Keratinocyte (primary cell): ENCODE measurements around the gene ZNF526. TPM values are rescaled to one million over a fixed set of nuclear protein-coding genes. Genes with fewer than 3 reads are reported as not detected.

Experiments
- DNase-seq: peaks from one replicate; pipeline ENCODE4 v3.0.0-alpha.2; 2011; ENCODE audit warnings: low read depth, missing footprints, low spot score
- FAIRE-seq: peaks from 2 replicates; lab custom pipeline; 2011; peaks lifted over from hg19 to GRCh38; lab: Jason Lieb, UNC
- H2AFZ ChIP-seq: 2 replicates; pipeline ENCODE4 v1.6.0; 2012; ENCODE audit warnings: low read length, control low read depth, inconsistent platforms; ENCODE audit not compliant: control insufficient read depth
- H3K27ac ChIP-seq: 2 replicates; pipeline ENCODE4 v1.5.1; 2011; ENCODE audit warnings: low read length; ENCODE audit not compliant: control insufficient read depth, insufficient read depth
- H3K27me3 ChIP-seq: 3 replicates; pipeline ENCODE4 v1.6.0; 2011; ENCODE audit warnings: low read length; ENCODE audit not compliant: control insufficient read depth, insufficient read depth; ENCODE audit errors: extremely low read depth
- H3K36me3 ChIP-seq, 2 experiments: 2 replicates in 1 of 2; 3 replicates in 1 of 2; pipeline ENCODE4 v1.5.1; 2011; ENCODE audit warnings: low read length in 2 of 2, mild to moderate bottlenecking in 1 of 2; ENCODE audit not compliant: control insufficient read depth in 2 of 2, insufficient read depth in 2 of 2; ENCODE audit errors: extremely low read depth in 1 of 2
- H3K4me1 ChIP-seq: 3 replicates; pipeline ENCODE4 v1.5.1; 2011; ENCODE audit warnings: low read length; ENCODE audit not compliant: control insufficient read depth, insufficient read depth; ENCODE audit errors: extremely low read depth
- H3K4me2 ChIP-seq: 3 replicates; pipeline ENCODE4 v1.6.0; 2011; ENCODE audit warnings: low read depth, low read length; ENCODE audit not compliant: control insufficient read depth, insufficient read depth; ENCODE audit errors: extremely low read depth
- H3K4me3 ChIP-seq, 3 experiments: fragments of 200-600 bp in 1 of 3; sonication (generic) in 1 of 3; 2 replicates in 2 of 3; 3 replicates in 1 of 3; pipeline ENCODE4 v1.5.1; 2011 to 2016; ENCODE audit warnings: low read length in 3 of 3, mild to moderate bottlenecking in 3 of 3, control low read depth in 2 of 3, inconsistent platforms in 1 of 3, low read depth in 1 of 3, mixed read lengths in 1 of 3, mixed run types in 1 of 3, moderate library complexity in 1 of 3; ENCODE audit not compliant: control insufficient read depth in 2 of 3, insufficient read depth in 2 of 3; ENCODE audit errors: extremely low read depth in 1 of 3
- H3K79me2 ChIP-seq: 2 replicates; pipeline ENCODE4 v1.6.0; 2012; ENCODE audit warnings: low read length; ENCODE audit not compliant: control insufficient read depth, insufficient read depth
- H3K9ac ChIP-seq: 3 replicates; pipeline ENCODE4 v1.6.0; 2011; ENCODE audit warnings: low read length; ENCODE audit not compliant: control insufficient read depth, insufficient read depth; ENCODE audit errors: extremely low read depth
- H3K9me1 ChIP-seq: 3 replicates; pipeline ENCODE4 v1.6.0; 2011; ENCODE audit warnings: low read length; ENCODE audit not compliant: control insufficient read depth, insufficient read depth; ENCODE audit errors: extremely low read depth
- H3K9me3 ChIP-seq: 2 replicates; pipeline ENCODE4 v1.5.1; 2012; ENCODE audit warnings: low read depth, low read length; ENCODE audit not compliant: control insufficient read depth
- H4K20me1 ChIP-seq: 3 replicates; pipeline ENCODE4 v1.6.0; 2011; ENCODE audit warnings: low read length; ENCODE audit not compliant: control insufficient read depth, insufficient read depth; ENCODE audit errors: extremely low read depth
- EZH2 ChIP-seq: IDR thresholded peaks from one replicate; pipeline ENCODE4 v1.6.1; 2012; ENCODE audit warnings: inconsistent platforms, mild to moderate bottlenecking, low read length, moderate library complexity
- dilution Hi-C: fragments of 300-500 bp; cut with MboI; formaldehyde crosslinking; loops from one replicate; pipeline ENCODE4 v1.7.0; 2020; ENCODE audit warnings: low sequenced_read_pairs; ENCODE audit not compliant: extremely low pct_ligation_motif_present
- polyA plus RNA-seq, 5 experiments: library from polyadenylated mRNA; depleted of rRNA in 3 of 5; stranded (reverse) in 3 of 5; stranded (forward) in 1 of 5; unstranded in 1 of 5; fragments of >200 nt; gene quantifications; 1 replicate in 1 of 5; 2 replicates in 3 of 5; 3 replicates in 1 of 5; pipeline versions ENCODE4 v1.2.1 to v1.2.3, GENCODE V29; 2011 to 2012; ENCODE audit warnings: missing spikeins in 2 of 5, low read depth in 1 of 5, low replicate concordance in 1 of 5
- TF ChIP-seq, protein P1 (sequence below), 3 experiments: IDR thresholded peaks in 1 of 3; conservative IDR thresholded peaks in 1 of 3; optimal IDR thresholded peaks in 1 of 3; 2 replicates in 2 of 3; 3 replicates in 1 of 3; pipeline versions ENCODE3 to v1.5.1; 2011; ENCODE audit warnings: low read length in 3 of 3, mild to moderate bottlenecking in 3 of 3, moderate library complexity in 2 of 3, control low read depth in 1 of 3, inconsistent platforms in 1 of 3; ENCODE audit not compliant: insufficient read depth in 2 of 3; ENCODE audit errors: extremely low read depth in 1 of 3

Gene ZNF526
- polyA plus RNA-seq, 1 donor (not counting 4 experiments of a cell fraction or from before 2014, with no cell fraction given): 5.4 TPM

DNA sequence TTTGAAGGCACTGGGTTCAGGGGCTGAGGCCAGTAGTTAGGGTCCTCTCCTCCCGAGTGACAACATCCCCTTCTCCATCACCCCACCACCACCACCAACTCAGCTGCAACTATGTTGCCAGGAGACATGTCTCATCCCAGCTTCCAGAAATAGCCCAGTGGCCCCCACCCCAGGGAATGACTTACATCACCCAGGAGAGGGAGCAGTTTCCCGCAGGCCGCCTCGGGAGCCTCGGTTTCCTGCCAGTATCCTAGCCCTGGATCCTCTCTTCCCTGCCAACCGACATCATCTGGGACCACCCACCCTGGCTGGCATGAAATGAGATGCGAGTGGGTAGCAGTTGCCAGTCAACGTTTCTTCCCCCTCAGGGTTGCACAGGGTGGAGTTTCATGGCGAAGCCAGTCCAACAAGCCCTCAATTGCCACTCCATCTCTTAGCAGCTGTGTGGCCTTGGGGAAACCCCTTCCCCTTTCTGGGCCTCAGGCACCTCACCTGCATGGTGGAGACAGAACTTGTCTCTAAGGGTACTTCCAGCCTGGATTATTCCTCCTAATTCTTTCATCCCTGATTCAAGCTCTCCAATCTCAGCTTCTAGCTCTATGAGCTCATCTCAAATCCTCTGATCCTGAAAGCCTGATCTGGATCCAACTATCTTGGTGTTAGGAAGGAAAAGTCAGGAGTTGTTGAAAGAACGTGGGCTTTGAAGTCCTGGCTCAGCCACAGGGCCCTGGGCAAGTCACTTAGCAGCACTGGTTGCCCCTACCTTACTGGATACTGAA lies 26.2 kb downstream of the ZNF526 start:
- H4K20me1 ChIP-seq: peaks cover 22% of the 10 kb centered on the region
- peak; percentile 34 for FAIRE-seq

DNA sequence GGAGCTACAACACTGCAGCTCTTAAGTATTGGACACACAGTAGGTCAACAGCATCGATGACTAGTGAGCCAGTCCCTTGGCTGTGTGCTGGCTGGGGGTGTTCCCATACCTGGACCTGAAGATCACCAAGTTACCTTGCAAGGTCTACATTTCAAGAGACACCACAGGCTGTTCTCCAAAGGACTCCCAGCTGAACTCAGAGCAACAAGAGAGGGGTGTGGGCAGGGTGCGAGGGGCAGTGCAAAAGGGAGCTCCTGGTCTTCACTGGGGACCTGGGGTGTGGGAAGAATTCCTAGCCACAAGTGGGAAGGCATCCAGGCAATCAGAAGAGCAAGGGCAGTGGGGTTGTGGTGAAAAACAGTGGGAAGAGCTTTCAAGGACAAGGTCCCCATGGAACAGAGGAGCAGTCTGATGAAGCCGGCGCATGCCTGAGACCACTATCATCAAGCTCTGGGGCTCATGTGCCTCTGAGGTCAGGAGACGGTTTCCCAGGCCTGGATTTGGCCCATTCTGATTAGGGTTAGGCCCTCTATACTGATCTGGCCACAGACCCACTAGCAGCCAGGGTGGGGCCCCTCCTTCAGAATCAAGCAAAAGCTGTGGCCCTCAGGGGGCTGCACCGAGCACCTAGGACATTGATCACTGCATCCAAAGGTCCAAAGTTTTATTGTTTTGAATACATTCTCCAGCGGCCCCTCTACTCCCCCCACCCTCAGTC lies 27.0 kb downstream of the ZNF526 start:
- dilution Hi-C loops: no loop called here
- H3K4me1 ChIP-seq: peaks cover 33% of the 10 kb centered on the region
- H3K9me1 ChIP-seq: no peaks in the 10 kb centered on the region
- no peak overlapping the region for H3K9ac ChIP-seq
- peak overlapping the region; percentile 30 for H3K27ac ChIP-seq
- H2AFZ ChIP-seq: no peak overlapping the region
- TF ChIP-seq, protein P1, sequence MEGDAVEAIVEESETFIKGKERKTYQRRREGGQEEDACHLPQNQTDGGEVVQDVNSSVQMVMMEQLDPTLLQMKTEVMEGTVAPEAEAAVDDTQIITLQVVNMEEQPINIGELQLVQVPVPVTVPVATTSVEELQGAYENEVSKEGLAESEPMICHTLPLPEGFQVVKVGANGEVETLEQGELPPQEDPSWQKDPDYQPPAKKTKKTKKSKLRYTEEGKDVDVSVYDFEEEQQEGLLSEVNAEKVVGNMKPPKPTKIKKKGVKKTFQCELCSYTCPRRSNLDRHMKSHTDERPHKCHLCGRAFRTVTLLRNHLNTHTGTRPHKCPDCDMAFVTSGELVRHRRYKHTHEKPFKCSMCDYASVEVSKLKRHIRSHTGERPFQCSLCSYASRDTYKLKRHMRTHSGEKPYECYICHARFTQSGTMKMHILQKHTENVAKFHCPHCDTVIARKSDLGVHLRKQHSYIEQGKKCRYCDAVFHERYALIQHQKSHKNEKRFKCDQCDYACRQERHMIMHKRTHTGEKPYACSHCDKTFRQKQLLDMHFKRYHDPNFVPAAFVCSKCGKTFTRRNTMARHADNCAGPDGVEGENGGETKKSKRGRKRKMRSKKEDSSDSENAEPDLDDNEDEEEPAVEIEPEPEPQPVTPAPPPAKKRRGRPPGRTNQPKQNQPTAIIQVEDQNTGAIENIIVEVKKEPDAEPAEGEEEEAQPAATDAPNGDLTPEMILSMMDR (optimal IDR thresholded peaks at IDR 0.05 in 1 of 3, IDR thresholded peaks at IDR 0.05 in 1 of 3, conservative IDR thresholded peaks at IDR 0.05 in 1 of 3; ENCODE audit: extremely low read depth in 1 of 3, insufficient read depth in 2 of 3, low read length in 3 of 3): no peak
- TF ChIP-seq EZH2: no peak
- DNase-seq (no peak), FAIRE-seq (peak; percentile 36)
- peaks cover 29% of the 10 kb centered on the region for H4K20me1 ChIP-seq
- H3K27me3 ChIP-seq: no peaks in the 10 kb centered on the region
- no peaks in the 10 kb centered on the region for H3K9me3 ChIP-seq
- H3K4me2 ChIP-seq: no peak overlapping the region
- H3K79me2 ChIP-seq: peaks cover 36% of the 10 kb centered on the region
- H3K4me3 ChIP-seq: no peak overlapping the region
- H3K36me3 ChIP-seq: peaks cover 17 to 28% of the 10 kb centered on the region in 2 experiments

More for the DNA sequence above, 26.2 kb downstream of the ZNF526 start:
- Histone ChIP-seq H2AFZ (no peak overlapping the region), H3K79me2 (peaks cover 36% of the 10 kb centered on the region), H3K4me2 (no peak overlapping the region), H3K9me1 (no peaks in the 10 kb centered on the region), H3K36me3 (peaks cover 17 to 28% of the 10 kb centered on the region in 2 experiments), H3K27me3 (no peaks in the 10 kb centered on the region), H3K4me1 (peaks cover 28% of the 10 kb centered on the region), H3K9me3 (no peaks in the 10 kb centered on the region), H3K9ac (no peak overlapping the region), H3K4me3 (no peak overlapping the region), H3K27ac (peak overlapping the region; percentile 30)
- DNase-seq: no peak
- TF ChIP-seq EZH2: no peak
- TF ChIP-seq, protein P1 (optimal IDR thresholded peaks at IDR 0.05 in 1 of 3, IDR thresholded peaks at IDR 0.05 in 1 of 3, conservative IDR thresholded peaks at IDR 0.05 in 1 of 3; ENCODE audit: extremely low read depth in 1 of 3, insufficient read depth in 2 of 3, low read length in 3 of 3): peak; percentile 81 to 83 (median 81)
- dilution Hi-C loops: no loop called here
